ENCODE data around the gene TAF3.
"Not testable (repeated sequence)": the region's sequence is repeated elsewhere in the genome, so short reads cannot be mapped to it uniquely, and the experiment has no call there.

The TAF3 gene, protein sequence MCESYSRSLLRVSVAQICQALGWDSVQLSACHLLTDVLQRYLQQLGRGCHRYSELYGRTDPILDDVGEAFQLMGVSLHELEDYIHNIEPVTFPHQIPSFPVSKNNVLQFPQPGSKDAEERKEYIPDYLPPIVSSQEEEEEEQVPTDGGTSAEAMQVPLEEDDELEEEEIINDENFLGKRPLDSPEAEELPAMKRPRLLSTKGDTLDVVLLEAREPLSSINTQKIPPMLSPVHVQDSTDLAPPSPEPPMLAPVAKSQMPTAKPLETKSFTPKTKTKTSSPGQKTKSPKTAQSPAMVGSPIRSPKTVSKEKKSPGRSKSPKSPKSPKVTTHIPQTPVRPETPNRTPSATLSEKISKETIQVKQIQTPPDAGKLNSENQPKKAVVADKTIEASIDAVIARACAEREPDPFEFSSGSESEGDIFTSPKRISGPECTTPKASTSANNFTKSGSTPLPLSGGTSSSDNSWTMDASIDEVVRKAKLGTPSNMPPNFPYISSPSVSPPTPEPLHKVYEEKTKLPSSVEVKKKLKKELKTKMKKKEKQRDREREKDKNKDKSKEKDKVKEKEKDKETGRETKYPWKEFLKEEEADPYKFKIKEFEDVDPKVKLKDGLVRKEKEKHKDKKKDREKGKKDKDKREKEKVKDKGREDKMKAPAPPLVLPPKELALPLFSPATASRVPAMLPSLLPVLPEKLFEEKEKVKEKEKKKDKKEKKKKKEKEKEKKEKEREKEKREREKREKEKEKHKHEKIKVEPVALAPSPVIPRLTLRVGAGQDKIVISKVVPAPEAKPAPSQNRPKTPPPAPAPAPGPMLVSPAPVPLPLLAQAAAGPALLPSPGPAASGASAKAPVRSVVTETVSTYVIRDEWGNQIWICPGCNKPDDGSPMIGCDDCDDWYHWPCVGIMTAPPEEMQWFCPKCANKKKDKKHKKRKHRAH

DNA sequence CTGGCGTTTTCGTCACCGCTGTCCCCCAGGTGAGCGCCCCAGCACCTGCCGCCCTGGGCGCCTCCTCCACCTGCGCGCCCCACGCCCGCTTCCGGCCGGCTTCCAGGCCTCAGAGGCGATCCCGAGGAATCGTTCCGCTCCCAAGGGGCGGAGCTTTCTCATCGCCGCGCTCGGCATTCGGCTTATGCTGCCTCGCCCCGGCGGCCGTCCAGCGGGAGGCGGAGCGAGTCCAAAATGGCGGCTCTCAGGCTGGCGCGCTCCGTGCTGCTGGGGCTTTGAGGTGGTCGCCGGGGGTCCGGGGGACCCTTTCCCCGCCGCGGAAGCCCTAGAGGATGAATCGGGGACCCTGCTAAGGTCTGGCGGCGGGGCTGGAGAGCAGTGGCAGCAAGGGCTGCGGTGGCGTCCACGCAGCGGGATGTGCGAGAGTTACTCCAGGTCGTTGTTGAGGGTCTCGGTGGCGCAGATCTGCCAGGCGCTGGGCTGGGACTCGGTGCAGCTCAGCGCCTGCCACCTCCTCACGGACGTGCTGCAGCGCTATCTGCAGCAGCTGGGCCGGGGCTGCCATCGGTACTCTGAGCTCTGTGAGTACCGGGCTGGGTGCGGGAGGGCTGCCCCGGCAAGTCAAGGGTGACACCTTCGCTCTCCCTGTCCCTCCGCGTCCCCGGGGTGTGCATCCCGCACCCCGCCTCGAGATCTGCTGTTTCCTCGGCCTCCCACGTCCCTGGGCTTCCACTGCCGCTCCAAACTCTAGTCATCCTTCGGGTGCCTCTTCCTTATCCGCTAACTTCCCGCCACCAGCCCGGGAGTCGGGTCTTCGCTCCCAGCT is at the start of gene TAF3:
TAF3 (plus strand) TSS at position 211 of the 826 bp plus-strand sequence; CDS start at position 416, 205 bp downstream.
- peak; percentile 94 for DNase-seq (ENCODE audit: low spot score)

DNA sequence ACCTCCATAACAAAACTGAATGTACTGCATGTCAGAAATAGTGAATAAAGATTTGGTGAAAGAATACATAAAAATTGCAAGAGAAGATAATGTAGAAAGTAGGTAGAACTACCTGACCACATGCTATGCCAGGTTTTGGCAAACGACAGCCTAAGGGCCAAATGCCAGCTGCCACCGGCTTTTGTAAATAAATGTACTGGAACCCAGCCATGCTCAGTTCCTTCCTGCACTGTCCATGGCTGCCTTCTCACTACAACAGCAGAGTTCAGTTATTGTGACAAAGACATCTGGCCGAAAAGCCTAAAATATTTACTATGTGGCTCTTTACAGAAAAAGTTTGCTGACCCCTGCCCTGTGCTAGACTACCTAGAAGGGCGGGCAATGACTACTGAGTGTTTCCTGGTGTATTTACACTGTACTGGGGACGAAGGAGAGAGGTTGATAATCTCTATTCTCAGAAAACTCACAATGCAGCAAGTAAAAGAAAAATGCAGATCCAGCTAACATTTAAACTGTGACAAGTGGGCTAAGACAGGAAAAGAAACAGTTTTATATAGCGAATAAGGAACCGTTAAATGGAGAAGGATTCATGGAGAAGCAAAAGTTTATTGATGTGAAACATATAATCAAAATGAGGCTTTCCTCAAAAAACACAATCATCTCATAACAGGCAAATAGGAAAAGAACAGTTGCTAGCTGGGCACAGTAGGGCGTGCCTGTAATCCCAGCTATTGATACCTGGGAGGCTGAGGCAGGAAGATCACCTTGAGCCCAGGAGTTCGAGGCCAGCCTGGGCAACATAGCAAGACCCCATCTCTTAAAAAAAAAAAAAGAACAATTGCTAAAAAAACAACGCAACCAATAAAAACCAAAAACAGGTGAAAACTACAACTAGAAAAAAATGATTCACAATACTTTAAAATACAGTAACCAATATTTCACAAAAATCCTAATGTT is 44.2 kb upstream of the TAF3 start:
- DNase-seq (ENCODE audit: low spot score), result no peak

DNA sequence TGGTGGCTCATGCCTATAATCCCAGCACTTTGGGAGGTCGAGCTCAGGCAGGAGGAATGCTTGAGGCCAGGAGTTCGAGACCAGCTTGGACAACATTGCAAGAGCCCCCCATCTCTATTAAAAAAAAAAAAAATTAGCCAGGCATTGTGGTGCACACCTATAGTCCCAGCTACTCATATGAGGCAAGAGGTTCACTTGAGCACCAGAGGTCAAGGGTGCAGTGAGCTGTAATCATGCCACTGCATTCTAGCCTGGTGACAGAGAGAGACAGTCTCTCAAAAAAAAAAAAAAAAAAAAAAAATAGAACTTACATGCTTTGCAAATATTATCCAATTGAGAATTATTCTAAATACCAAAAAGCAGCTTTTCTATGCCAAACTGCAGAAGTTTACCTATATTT is 41.5 kb upstream of the TAF3 start:
- no peak for DNase-seq (ENCODE audit: low spot score)

DNA sequence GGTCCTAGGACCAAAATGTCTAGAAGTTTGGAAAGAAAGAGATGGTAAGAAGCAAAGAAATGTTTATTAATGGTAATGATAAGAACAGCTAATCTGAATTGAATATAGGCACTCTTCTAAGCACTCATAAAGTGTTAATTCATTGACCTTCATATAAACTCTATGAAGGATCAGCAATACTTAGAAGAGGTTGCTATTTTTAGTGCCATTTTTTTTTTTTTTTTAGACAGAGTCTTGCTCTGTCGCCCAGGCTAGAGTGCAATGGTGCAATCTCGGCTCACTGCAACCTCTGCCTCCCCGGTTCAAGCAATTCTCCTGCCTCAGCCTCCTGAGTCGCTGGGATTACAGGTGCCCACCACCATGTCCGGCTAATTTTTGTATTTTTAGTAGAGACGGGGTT is 36.1 kb upstream of the TAF3 start:
- not testable (repeated sequence) for DNase-seq (ENCODE audit: low spot score)

DNA sequence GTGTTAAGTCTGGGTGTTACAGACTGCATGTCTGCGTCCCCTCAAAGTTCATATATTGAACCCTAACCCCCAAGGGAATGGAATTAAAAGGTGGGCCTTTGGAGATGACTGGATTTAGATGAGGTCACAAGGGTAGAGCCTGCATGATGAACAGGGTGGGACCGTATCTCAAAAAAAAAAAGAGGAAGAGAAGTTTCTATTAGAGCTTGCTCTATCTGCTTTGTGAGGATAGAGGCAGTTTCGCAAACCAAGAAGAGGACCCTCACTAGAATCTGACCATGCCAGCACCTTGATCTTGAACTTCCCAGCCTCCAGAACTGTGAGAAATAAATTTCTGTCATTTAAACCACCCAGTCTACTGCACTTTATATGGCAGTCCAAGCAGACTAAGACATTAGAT is 31.9 kb upstream of the TAF3 start:
- DNase-seq (ENCODE audit: low spot score), result no peak

DNA sequence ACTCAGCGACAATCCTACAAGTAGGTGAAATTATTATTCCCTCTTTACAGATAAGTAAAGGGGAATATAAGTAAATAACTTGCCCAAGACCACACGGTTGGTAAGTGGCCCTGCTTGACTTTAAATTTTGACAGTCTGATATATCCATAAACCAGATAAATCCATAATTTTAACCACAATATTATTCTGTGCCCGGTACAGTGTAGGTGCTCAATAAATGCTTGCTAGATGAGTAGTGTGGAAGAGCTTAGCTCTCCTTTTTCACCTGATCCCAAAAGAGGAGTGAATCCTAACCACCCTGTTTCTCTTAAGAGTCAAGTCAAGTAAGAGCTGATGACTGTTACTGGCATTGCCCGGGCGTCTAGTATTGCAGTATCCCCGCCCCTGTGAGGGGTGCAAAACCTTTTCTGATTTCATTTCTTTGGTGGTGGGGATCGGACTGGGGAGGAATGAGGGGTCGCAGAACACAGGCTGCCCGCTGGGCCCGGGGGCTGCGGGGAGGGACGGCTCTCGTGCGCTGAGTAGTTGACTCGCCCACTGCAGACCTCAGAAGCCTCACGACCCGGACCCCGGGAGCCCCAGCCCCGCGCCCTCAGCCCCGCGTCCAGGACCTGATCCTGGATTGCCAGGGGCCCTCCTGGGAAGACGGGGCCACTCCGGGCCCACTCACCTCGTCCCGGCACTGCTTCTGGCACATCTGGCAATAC is 31.0 kb upstream of the TAF3 start:
- DNase-seq (ENCODE audit: low spot score), result peak; percentile 41

DNA sequence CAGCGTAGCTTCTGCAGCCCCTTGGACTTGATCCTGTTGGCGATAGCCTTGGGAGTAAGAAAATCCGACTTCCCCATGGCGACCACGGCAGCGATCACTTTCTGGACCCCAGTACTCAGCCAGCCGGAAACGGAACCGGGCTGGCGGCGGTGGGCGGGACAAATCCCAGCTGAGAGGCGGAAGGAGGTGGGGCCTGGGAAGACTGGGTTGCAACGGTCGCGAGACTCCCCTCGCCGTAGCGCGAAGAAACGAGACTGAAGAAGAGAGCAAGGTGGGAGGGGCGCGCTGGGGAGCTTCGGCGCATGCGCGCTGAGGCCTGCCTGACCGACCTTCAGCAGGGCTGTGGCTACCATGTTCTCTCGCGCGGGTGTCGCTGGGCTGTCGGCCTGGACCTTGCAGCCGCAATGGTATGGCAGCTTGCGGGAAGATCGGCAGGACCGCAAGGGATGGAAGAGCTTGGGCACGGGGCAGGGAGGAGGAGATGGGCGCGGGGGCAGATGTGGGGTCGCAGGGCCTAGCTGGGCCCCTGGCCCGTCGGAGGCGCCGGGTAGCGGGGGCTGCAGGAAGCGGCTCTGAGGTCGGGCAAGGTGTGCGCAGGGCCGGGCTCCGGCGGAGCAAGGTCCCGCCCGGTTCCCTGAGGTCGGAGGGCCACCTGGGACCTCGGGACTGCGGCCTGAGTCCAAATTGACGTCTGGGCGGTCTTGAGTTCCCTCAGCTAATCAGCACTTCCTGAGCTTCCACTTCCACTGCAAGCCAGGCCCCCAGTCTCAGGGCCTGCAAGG is 30.3 kb upstream of the TAF3 start, which contains the start of the genes ATP5F1C and KIN:
ATP5F1C (plus strand) TSS at position 321 of the 782 bp plus-strand sequence; CDS start at position 352, 31 bp downstream.
KIN (minus strand) TSS at position 137 of the 782 bp plus-strand sequence; CDS start at position 77, 60 bp downstream.
- DNase-seq (ENCODE audit: low spot score), result peak; percentile 99

DNA sequence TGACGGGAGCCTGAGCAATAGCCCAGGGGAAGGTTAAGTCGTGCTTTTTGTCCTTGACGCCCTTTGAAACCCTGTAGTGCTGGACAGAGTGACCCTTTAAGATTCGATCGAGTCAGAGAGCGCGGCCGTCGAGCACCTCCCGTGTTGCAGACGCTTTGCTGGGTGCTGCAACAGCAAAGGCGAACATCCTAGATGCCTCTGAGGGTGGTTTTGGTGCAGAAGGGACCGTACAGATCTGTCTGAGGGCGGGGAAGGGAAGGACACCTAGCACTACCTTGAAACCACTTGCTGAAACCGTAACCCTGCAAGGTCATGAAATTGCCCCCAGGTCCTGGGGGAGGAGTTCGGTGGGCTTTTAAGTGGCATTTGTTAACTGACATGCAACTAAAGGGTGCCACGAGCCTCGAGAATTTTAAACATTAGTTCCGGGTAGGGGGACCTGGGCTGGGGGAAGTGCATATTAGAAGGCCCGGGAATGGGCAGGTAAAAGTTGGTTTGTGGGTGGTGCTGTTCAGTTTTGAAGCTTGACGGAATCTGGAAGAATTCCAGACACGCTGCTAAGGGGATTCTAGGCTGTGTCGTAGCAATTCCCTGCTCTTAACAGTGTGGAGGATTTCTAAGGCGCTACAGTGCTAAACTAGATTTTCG is 29.5 kb upstream of the TAF3 start:
- peak; percentile 25 for DNase-seq (ENCODE audit: low spot score)

DNA sequence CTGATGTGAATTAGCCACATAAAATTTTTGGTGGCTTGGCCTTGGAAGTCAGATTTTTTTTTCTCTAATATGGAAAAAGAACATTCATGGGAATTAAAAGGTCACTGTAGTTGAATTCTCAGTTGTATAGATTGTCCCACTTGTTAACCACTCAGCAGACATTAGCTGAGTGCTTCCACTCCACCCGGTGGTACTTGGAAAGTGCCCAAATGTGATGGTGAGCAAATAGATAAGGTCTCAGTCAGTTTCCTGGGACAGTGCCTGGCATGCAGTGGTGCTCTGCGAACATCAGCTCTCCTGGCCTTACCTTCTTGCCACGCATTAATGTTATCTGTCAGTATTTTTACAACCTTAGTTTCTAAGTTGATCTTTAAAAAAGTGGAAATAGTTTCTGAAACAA is 28.9 kb upstream of the TAF3 start:
- peak; percentile 28 for DNase-seq (ENCODE audit: low spot score)

DNA sequence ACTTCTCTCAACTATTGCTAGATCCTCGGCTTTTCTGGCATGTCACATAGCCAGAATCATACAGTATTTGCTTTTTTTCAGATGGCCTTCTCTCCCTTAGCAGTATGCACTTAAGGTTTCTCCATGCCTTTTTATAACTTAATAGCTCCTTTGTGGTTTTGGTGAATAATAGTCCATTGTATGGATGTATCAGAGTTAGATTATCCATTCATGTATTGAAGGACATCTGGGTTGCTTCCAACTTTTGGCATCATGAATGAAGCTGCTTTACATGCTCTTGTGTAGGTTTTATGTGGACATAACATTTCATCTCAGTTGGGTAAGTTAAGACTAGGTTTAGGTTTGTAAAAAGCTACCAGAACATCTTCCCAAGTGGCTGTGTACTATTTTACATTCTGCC is 25.8 kb upstream of the TAF3 start:
- no peak for DNase-seq (ENCODE audit: low spot score)

DNA sequence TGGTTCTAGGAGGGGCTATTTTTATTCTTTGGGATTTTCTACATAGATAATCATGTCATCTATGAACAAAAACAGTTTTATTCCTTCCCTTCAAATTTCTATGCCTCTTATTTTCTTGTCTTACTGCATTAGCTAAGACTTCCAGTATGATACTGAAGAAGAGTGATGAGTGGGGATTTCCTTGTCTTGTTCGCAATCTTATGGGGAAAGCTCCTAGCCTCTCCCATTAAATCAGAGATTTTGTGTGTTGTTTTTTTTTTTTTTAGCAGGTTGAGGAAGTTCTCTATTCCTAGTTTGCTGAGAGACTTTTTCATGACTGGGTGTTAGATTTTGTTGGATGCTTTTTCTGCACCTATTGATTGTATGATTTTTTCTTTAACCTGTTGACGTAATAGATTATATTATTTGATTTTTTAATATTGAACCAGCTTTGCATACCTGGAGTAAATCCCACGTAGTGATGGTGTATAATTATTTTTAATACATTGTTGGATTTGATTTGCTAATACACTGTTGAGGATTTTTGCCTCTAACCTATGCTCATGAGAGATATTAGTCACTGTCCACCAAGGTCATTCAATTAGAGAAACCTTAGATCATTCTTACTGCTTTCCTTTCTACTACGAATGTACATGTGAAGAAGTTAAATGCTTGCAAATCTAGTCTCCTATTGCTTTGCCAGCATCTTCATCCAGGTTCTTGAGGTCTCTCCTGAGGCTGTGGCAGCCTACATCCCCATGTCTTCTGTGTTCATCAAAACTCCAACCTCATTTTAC is 23.9 kb upstream of the TAF3 start:
- no peak for DNase-seq (ENCODE audit: low spot score)

DNA sequence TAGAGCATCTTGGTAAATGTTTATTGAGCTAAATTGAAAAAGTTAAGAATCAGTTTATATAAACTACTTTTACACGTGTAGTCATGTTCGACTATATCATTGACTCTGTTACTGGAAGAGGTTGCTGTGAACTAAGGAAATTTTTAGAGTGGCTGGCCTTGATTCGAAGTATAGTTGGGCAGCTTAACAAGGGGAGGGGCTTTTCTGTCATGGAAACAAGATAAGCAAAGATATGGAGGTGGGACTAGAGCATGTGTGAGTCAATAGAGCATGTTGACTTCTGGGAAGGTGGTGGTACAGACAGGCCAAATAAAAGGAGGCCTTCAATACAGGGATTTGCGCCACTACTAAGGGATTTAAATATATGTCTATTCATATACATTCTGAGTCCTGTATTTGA is 22.7 kb upstream of the TAF3 start:
- DNase-seq (ENCODE audit: low spot score), result peak; percentile 25

DNA sequence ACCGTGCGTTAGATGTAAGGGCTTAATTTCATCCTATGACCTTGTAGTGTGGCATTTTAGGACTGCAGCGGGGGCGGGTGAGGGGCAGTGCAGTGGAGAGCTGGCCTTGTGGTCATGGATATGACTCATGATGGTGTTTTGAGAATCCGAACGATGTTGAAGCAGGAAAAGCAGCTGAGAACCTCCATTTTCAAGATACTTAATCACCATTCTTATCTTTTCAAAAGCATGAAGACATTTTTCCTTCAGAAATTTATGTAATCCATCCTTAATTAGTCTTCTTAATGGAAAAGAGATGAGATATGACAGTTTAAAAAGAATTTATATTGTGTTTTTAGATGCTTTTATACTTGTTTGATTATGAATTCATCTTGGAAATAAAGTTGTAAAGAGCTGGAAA is 20.7 kb upstream of the TAF3 start:
- DNase-seq (ENCODE audit: low spot score), result peak; percentile 85

DNA sequence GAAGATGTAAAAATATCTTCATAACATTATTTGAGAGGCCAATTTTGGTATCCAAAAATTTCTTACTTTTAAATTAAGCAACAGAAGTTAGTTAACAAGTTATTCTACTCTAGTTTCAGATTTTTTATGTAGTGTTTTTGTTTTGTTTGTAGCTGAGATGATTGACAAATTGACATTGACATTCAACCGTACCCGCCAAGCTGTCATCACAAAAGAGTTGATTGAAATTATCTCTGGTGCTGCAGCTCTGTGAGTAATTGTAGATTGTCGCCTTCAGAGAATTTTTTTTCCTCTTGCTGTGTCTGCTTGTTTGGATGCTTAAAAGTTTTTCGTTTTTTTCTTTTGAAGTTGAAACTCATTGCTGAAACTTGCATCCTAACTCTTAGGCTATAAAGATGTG is 15.7 kb upstream of the TAF3 start:
- DNase-seq (ENCODE audit: low spot score), result no peak

DNA sequence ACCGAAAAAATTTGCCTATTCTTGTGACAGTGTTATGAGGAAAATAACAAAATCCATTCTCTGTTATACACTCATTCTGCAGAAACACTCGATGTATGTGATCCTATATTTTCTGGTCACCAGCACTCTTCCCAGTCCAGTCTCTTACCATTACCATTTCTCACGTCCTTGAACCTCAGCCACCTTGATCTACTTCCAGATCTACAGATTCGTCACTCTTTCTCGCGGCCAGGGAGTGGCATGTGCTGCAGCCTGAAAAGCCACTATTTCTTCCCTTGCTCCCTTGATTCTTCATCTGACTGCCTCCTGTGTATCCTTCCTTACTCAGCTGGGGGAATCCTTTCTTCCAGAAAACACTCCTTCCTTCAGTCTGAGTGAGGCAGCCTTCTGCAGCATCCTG is 14.1 kb upstream of the TAF3 start:
- no peak for DNase-seq (ENCODE audit: low spot score)

DNA sequence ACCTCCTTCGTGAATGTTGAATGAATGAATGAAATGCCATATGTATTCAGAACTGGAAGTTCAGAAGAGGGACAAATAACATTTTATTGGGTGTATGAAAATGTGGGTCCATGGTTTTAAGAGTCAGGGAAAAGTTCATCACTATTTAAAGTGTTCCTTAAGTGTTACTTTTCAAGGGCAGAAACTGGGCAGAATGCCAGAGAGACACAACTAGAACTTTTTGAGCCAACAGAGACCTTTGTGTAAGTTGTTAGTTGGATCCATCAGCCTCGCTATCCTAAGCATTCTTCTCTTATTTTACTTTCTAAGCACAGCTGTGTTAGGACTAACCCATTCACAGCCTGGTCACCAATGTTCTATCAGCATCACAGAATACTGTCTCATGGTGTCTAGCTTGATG is 13.6 kb upstream of the TAF3 start:
- DNase-seq (ENCODE audit: low spot score), result no peak

DNA sequence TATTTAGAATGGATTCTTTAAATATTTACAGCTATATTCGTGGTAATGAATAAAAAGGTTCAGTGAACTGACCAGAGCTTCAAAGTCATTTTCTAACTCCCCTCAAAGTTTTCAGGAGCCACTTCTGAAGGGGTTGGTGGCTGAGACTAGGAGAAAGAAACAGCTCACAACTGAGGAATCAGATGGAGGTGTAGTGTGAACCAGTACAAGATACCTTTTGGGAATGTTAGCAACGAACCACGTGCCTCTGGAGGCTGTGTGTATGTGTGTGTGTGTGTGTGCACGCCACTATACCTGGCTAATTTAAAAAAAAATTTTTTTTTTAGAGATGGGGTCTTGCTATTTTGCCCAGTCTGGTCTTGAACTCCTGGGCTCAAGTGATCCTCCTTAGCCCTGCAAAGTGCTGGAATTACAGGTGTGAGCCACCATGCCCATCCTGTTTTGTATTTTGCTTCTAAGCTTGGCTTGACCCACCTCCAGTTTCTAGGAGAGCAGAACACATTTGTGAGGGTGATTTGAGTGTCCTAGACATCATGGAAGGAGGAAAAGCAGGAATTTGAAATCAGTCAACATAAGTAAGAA is 9.5 kb upstream of the TAF3 start:
- DNase-seq (ENCODE audit: low spot score), result no peak

DNA sequence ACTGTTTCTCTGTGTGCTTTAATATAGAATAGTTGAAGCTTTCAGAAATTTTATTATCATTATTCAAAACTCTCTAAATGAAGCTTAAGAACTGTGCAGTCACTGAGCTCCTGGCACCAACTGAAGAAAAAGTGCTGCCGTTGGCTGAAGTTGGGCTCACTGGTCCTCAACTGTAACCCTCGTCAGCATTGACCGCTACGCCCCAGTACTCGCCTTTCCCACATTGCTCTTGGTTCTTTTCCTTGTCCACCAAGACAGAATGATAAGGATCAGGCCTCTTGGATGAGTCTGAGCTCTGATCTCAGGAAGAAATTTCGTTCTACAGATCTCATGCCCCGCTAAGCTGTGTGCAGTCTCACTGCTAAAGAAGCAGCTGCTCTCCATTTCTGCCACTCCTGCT is 7.9 kb upstream of the TAF3 start:
- DNase-seq (ENCODE audit: low spot score), result no peak

Data from AG08396 (cell line).